ENCODE results near the gene MAPRE2. TPM values are rescaled to one million over a fixed set of nuclear protein-coding genes. Genes with fewer than 3 reads are reported as not detected.

The MAPRE2 gene
- total RNA-seq, 1 donor from 2014 or later: 28.9 TPM

DNA sequence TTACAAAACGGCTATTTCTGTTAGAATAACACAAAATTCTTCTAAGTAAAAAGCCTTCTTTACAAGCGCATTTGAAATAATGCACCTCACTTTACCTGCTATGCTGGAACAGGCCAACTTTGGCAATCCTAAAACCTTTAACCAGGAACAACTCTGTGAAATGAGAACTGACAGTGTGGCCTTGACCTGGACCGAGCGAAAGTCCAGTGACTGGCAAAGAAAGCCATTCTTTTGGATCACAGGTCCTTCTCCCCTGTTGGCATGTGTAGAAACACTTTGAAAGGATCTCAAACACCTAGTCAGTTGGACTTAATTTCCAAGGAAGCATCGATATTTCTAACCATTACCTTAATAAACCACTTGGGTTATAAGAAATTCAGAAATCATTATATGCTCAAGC lies 21.2 kb downstream of the MAPRE2 start:
- DNase-seq: no peak

DNA sequence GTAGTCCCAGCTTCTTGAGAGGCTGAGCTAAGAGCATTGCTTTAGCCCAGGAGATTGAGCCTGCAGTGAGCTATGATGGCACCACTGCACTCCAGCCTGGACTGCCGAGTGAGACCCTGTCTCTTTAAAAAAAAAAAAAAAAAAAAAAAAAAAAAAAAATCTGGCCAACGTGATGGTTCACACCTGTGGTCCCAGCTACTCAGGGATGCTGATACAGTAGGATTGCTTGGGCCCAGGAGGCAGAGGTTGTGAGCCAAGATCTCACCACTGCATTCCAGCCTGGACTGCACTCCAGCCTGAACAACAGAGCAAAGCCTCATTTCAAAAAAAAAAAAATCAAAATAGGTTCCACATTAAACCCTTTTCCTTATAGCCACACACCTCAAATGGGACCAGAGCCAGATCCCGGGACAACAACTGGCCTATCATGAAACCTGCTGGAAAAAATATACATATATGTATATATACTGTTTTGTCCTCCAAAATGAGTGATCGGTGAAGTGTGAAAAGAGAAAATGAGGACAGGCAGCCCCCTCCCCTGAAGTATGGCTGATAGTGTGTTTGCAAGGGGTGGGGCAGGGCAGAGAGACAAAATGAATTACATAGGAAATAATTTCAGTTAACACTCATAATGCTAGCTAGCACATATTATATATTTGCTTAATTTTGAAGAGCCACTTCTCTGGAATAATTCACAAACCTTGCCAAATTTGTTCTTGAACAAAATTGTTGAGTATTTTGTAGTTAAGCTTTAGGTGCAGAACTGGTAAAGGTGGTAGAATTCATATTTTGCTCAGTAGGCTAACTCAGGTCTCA lies 22.9 kb downstream of the MAPRE2 start:
- no peak for DNase-seq

DNA sequence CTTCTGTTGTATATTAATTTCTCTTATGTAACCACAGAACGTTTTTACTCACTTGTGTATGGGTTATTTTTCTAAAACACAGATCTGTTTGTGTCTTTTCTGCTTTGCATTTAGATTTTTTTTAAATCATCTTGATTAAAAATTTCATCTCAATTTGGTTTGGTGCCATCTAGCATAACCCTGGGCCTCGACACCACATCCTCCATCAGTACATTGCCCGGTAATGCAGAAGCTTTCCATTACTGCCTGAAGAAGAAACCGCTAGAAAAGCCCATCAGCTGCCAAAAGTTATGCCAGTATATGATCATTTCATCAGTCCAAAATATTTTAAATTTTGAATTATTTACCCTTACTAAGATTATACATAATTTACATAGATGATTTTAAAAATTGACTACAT lies 26.2 kb downstream of the MAPRE2 start:
- no peak for DNase-seq

DNA sequence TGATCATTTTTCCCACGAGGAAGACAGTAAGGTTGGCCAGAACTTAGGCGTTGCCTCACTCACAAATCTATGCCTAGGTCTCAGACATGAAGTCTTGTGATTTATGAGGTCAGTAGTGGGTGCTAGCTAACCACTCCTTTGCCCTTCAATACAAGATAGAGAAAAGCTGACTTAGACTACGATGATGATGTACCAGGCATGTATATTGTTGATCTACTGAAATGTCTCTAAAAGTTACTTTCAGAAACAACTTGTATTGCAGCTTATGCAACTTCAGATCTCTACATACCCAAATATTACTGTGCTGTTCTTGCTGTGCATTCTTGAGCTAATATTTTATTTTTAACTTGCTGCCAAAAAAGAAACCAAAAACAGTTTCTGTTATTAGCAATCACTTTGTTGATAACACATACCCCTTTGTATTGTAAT lies 30.6 kb downstream of the MAPRE2 start:
- DNase-seq: no peak

DNA sequence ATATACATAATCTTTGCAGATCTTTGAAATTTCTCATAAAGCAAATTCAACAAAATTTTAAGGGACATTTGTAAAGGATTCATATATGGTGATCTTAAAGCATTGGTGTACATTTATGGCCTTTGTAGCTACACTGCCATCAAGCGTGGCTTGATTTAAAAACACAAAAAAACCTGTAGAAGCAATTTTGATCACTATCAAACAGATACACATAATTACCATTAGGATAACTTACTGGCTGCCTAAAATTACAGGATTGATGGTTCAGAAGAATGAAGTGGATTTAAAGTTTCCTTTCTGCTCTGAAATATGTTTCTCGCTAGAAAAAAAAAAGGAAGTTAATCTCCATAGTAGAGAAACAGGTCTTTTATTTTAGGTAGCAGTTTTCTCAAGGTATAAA lies 31.4 kb downstream of the MAPRE2 start:
- DNase-seq: no peak

DNA sequence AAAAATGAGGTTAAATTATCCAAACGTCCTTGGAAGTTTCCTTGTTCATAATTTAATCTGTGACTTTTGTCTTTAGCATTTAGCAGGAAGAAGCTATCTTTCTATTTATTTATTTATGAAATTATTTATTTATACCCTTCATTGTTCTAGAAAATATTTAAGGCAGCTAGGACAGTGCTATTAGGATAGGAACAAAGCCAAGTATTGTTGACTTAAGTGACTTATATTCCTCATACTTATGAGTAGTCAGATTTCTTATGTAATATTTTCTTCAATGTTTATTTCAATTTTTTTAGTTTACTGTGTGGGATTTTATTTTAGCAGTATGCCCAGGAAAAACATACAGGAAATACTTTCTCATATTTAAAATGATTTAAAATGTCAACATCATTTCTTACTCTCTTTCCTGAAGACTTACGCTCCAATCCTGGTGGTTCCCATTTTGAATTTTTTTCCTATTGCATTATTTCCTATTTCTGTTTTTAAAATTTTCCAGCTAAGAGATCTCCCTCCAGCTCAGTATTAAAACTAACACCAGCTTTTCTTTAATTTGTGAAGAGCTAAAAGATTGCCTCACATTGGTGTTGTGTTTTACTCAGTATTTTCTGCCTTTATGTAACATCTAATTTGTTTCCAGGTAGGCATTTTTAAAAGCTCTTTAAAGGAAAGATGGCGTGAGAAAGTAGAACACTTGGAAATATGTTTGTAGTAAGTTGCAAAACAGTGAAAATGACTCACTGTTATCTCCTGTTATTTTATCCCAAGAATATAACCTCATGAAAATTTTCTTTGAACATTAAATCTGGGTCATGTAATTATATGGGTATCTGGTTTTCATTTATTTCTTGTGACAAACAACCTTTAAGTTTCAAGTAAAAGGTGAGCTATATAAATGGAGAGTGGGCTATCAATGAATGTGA lies 32.2 kb downstream of the MAPRE2 start:
- no peak for DNase-seq

DNA sequence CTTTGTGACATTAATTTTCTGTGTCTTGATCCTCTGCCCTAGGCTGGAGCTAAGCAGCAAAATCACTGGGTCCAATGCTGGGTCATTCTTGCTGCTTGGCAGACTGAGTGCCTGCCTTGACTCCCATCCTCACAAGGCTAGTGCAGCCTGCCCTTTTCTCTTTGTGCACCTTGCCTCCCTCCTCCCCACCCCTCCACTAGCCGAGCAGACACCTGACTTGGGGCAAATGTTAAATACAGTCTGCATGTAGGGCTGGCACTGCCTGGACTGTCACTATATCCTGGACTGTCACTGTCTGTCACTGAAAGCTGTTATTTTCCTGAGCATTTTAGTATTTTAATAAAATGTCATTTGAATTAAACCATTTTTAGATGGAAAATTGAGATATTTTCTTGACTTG lies 33.4 kb downstream of the MAPRE2 start:
- no peak for DNase-seq

DNA sequence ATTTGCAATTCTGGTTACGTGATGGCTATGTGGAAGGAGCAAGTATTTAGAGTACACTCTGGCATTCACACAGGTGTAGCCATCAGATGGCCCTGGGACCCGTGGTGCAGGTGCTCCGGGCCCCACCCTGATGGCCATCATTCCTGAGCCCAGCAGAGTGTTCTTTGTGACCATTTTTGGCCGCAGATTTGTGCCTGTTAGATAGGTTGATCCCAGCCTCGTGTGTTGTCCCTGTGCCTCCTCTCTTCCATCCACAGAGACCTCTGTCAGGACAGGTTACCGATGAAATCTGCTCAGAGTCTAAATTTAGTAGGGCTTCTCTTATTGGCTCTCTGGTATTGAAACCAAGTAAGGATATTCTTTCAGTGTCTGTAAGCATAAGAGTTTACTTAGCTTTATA lies 33.9 kb downstream of the MAPRE2 start:
- DNase-seq: no peak

DNA sequence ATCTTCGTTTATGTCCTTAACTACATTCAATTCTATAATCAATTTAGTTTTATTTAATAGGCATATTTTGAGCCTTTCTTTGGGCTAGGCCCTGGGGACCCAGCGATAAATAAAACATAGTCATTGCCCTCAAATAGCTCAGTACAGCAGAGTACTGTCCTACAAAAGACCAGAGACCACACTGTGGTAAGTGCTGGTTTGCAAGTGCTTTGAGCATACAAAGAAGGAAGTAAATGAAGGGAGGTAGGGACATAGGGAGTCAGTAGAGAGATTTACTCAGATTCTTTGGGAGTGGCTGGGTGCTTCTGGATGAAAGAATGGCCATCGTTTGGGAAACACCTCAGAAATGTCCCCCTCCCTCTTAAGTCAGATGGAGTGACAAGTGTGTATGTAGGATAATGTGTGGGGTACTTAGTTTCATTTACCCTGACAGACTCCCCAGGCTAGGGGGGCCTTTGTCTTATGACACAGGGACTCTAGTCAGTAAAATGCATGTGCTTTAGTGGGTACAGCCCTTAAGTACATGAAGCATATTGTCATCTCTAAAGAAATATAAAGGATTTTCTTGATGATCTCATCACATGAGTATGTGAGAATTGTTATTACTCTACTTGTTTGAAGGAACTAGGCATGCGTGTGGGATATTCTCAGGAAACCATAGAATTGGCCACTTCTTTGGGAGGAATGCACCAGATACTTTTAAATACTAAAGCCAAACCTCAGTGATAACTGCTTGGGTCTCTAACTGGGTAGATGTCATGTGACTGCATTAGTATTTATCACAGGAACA lies 35.1 kb downstream of the MAPRE2 start:
- DNase-seq: no peak

DNA sequence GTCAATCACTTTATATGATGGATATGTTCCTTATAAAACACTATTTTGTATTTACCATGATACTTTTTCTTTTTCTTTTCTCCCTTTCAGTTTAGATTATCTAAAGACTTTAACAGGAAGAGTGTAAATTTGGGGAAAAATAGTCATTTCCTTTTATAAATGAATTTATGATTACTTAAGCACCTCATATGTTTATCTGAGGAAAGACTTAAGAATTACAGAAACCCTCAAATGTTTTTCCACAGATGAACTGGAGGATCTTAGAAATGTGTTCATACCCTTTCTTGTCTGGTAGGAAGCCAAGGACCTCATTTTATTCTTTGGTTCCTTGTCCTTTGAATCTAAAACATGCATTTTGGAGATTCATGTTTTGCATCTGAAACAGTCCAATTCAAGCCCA lies 36.7 kb downstream of the MAPRE2 start:
- no peak for DNase-seq

DNA sequence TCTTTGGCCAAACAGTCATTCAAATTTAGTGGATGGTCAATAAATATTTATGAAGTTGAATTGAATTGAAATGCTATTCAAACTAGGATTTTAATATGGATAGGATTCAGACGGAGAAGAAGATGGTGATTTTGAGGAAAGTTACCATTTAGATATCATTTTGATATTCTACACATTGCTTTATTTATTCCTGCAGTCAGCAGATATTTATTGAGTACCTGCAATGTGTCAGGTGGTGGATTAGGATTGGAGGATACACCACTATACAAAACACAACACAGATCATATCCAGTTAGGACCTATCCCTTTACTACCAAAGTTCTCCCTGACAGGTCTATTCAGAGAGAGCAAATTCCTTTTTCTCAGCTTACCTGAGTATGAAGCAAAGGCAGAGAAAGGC lies 38.8 kb downstream of the MAPRE2 start:
- no peak for DNase-seq

DNA sequence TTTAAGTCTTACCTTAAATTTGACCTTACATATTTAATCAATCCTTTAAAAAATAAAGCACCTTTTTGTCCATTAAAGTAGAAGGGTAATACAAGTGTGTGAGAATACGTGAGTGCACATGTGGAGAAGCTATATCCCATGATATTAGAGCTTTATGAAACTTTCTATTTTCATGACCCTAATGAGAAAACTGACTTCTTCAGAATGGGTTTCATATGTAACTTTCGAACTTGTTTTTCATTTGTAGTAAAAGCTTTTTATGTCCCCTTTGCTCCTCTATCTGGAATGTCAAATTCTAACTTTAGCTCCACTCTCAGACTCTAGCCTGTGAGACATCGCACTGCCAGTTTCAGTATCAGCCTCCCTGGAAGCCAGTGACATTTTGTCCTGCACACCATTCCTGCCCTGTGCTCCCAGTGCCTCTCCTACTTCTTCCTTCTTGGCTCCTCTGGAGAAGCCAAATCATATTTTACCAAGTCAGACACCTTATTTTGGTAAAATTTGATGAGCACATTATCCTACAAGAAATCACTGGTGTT lies 42.0 kb downstream of the MAPRE2 start:
- no peak for DNase-seq

DNA sequence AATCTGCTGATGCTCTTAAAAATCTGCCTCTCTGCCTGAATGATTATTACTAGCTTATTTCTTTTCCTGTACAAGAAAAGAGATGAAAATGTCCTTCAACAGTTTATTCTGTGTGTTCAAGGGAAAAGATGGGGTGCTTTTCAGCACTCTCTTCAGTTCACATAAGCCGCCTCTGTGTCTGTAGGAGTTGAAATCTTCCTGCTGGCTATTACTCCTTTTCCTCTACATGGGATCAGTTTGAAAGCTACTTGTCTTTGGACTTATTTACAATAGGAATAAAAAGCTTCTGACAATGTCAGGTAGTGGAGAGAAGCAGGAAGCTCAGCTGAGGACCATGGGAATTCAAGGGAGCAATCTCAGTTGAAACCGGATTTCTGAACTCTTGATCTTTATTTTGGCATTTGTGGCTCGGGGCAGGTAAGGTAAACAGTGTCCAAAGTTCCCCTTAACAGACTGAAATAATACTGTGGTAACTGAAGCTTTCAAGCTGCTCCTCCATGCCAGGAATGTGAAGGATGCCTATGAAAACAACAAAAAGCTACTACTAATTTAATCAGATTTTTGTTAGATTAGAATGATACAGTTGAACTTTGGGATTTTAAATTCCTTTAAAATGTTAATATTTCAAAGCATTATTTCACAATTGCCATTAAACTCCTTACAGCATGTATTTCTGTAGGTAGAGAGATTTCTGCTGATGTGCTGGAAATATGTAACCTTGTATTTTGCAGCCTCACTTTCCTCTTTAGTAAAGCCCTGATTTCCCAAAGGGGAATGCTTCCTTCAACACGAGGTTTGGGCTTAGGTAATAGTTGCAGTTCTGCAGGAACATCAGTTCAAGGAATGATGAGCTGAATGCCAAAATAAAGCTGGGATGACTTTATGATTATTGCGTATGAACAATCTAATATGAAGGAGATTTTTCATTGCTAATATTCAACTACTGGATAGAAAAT lies 43.6 kb downstream of the MAPRE2 start:
- no peak for DNase-seq

DNA sequence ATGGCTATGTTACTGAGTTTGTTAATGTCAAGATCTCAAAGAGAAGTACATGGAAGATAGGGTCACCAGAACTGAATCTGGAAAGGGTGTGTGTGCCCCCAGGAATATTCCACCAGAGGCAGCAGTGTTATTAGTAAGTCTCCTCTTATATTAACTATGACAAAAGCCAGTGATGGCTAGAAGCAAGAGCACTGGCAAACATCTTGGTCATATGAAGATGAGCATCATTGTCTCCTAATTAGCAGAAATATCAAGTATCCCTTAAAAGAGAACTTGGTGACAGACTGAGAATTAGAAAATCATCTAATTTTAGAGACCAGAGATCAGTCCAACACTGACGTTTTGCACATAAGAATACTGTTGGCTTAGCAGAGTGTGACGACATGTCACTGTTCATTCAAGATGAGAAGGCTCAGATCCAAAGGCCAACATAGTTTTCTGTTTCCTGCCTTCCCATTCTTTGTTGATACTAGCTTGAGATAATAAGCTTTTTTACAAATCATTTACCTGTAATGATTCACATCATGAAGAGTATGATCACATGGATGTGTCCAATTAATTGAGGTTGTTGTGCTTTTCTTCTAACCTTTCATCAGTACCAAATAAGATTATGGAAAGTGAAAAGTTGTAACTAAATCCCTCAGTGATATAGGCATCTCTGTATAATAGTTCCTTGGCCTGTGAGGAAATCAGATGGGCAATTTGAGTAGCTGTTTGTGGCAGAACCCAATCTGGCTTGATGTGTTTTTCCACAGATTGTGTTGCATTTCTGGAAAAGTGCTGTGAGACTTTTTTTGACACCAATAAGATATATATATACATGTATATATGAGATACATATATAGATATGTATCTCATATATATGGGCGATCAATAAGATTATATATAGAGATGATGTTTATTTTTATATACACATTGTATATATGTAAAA lies 44.5 kb downstream of the MAPRE2 start:
- DNase-seq: no peak

DNA sequence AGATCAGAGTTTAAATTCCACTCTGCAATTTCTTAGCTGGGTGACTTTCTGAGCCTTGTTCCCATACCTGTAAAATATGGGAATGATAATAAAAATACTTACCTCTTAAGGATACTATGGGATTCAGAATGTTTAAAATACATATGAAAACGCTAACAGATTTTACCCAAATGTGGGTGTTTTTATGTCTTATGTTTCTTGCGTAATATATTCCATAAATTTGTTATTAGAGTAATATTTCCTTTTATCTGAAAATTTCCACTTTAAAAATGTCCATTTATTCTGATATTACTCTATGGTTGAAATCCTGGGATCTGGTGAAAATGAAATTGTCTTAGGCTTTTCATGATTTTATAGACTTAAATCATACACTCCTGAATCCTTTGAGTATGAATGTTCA lies 45.5 kb downstream of the MAPRE2 start:
- DNase-seq: no peak

DNA sequence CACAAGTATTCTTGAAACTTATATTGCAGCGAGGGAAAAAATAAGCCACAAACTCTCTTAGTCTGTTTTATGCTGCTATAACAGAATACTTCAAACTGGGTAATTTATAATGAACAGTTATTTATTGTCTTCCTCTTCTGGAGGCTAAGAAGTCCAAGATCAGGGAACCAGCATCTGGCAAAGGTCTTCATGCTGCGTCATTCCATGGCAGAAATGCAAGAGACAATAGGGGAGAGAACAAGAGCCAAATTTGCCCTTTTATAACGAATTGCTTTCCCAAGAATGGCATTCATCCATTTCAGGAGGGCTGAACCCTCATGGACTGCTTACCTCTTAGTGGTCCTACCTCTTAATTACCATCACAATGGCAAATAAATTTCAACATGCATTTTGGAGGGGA lies 46.5 kb downstream of the MAPRE2 start:
- no peak for DNase-seq

DNA sequence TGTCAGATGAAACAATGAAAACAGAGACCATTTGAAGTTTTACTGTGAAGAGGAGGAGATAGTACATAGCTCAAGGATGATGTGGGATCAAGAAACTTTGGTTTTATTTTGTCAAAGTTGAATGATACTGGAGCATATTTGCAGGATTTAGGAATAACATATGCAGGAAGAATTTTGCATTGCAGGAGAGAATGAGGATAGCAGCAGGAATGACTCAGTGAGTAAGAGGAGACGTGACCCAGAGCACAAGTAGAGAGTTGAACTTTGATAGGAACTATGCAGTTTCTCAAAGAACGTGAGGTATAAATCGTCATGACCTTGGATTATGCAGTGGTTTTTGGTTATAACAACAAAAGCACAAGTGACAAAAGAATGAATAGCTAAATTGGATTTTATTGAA lies 47.7 kb downstream of the MAPRE2 start:
- no peak for DNase-seq

DNA sequence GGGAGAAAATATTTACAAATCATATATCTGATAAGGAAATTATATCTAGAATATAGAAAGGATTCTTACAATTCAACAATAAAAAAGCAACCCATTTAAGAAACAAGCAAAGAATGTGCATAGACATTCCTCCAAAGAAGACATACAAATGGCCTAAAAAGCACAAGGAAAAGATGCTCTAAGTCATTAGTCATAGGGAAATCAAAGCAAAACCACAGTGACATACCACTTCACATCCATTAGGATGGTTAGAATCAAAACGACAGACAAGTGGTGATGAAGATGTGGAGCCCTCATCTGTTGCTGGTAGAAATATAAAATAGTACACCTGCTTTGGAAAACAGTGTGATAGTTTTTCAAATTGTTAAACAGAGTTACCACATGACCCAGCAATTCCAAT lies 48.2 kb downstream of the MAPRE2 start:
- no peak for DNase-seq

DNA sequence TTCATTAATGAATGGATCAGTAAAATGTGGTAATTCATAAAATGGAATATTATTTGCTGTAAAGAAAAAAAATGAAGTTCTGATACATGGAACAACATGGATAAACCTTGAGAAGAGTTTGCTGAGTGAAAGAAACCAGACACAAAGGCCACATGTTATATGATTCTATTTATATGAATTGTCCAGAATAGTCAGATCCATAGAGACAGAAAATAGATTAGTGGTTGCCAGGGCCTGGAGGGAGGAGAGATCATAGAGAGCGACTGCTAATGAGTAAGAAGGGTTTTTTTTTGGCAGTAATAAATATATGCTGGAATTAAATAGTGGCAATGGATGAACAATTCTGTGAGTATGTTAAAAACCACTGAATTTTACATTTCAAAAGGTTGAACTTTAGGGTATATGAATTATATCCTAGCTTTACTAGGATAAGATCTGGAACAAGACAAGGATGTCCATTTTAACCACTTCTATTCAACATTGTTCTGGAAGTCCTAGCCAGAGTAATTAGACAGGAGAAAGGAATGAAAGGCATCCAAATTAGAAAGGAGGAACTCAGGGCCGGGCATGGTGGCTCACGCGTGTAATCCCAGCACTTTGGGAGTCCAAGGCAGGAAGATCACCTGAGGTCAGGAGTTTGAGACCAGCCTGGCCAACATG lies 48.8 kb downstream of the MAPRE2 start:
- DNase-seq: peak; percentile 15
